Subcutaneous adipose tissue (tissue), 4 donors: ENCODE measurements around the gene GTF3C2. TPM values are rescaled to one million over a fixed set of nuclear protein-coding genes. Genes with fewer than 3 reads are reported as not detected.

ENCODE experiments used
- CTCF ChIP-seq: fragments of 450-650 bp; IDR thresholded peaks from one replicate; pipeline ENCODE4 v1.5.1; 2016; ENCODE audit warnings: low read depth, mild to moderate bottlenecking, control low read depth, antibody characterized with exemption, moderate library complexity
- total RNA-seq, 4 donors: library from RNA; depleted of rRNA; stranded (reverse); fragments of >200 nt; gene quantifications; one replicate each; pipeline ENCODE4 v1.1.0, GENCODE V29; 2016

The GTF3C2 gene
- total RNA-seq, 4 donors from 2014 or later: 28.0 to 43.0 (median 34.0) TPM

GRCh38 chr2:27313882-27314645, 42.5 kb downstream of the GTF3C2 start:
- TF ChIP-seq CTCF: no peak

- TF ChIP-seq CTCF: no peak
These were observed 44.4 kb downstream of the GTF3C2 start for GRCh38 chr2:27312152-27312551.

GRCh38 chr2:27309651-27310050, 46.9 kb downstream of the GTF3C2 start:
- no peak for TF ChIP-seq CTCF

GRCh38 chr2:27308359-27308881, 48.1 kb downstream of the GTF3C2 start, which contains the start of gene UCN:
Gene UCN (minus strand): TSS chr2:27308445. CDS start chr2:27307895, 550 bp downstream.
- no peak for TF ChIP-seq CTCF

GRCh38 chr2:27307545-27308358, 48.8 kb downstream of the GTF3C2 start:
- TF ChIP-seq CTCF: no peak

- TF ChIP-seq CTCF: no peak
These were observed 49.3 kb downstream of the GTF3C2 start for GRCh38 chr2:27307287-27307544.

- TF ChIP-seq CTCF: no peak
These were observed 49.8 kb downstream of the GTF3C2 start for GRCh38 chr2:27306573-27307286.
